ENCODE results near the gene DYNC1I1. TPM values are rescaled to one million over a fixed set of nuclear protein-coding genes. Genes with fewer than 3 reads are reported as not detected.
A peak's percentile ranks its signal among the peaks of the same experiment; 100 is the strongest.

DYNC1I1 gene
- polyA plus RNA-seq, 1 donor from 2014 or later: 28.9 TPM

- no peaks in the 10 kb centered on the region for H3K9me3 ChIP-seq (ENCODE audit: low read length)
- no peak overlapping the region for H3K4me2 ChIP-seq (ENCODE audit: low read length)
- H3K36me3 ChIP-seq (ENCODE audit: insufficient read depth, low read length): no peaks in the 10 kb centered on the region
- H3F3A ChIP-seq (ENCODE audit: insufficient read depth, low read length, poor library complexity, severe bottlenecking): no peaks in the 10 kb centered on the region
- H3K27me3 ChIP-seq (ENCODE audit: insufficient read depth, low read depth, low read length): no peaks in the 10 kb centered on the region
- no peak overlapping the region for H3K4me3 ChIP-seq (ENCODE audit: low read length)
- no peak for TF ChIP-seq REST (IDR thresholded peaks at IDR 0.05; ENCODE audit: borderline replicate concordance)
- TF ChIP-seq TAF1 (IDR thresholded peaks at IDR 0.05; ENCODE audit: low read depth): no peak
- TF ChIP-seq CTCF (IDR thresholded peaks at IDR 0.05; ENCODE audit: poor library complexity, severe bottlenecking): peak; percentile 78
- peak; percentile 92 for TF ChIP-seq SMC3 (conservative IDR thresholded peaks at IDR 0.05; ENCODE audit: poor library complexity)
- TF ChIP-seq EZH2 (IDR thresholded peaks at IDR 0.05; ENCODE audit: borderline replicate concordance, insufficient read depth, low read length, poor library complexity, severe bottlenecking): no peak
- no peak for TF ChIP-seq MXI1 (conservative IDR thresholded peaks at IDR 0.05; ENCODE audit: poor library complexity, severe bottlenecking)
- TF ChIP-seq EP300 (conservative IDR thresholded peaks at IDR 0.05; ENCODE audit: poor library complexity, severe bottlenecking): no peak
- TF ChIP-seq POLR2AphosphoS5 (IDR thresholded peaks at IDR 0.05): no peak
- TF ChIP-seq RAD21 (conservative IDR thresholded peaks at IDR 0.05): peak; percentile 84
- H3K9ac ChIP-seq (ENCODE audit: low read length): no peak overlapping the region
- no peaks in the 10 kb centered on the region for H3K79me2 ChIP-seq (replicated peaks; ENCODE audit: insufficient read depth, low read length)
- H3K9me2 ChIP-seq (ENCODE audit: insufficient read depth, low read length): no peaks in the 10 kb centered on the region
- no peak overlapping the region for H3K27ac ChIP-seq (ENCODE audit: low read length)
- H4K20me1 ChIP-seq (ENCODE audit: insufficient read depth): no peaks in the 10 kb centered on the region
- no peak overlapping the region for H2AFZ ChIP-seq (ENCODE audit: low read depth, low read length)
Observed at GRCh38 chr7:95871075-95871848, 98.9 kb downstream of the DYNC1I1 start.

- no peak for TF ChIP-seq POLR2AphosphoS5 (IDR thresholded peaks at IDR 0.05)
- no peak for TF ChIP-seq CTCF (IDR thresholded peaks at IDR 0.05; ENCODE audit: poor library complexity, severe bottlenecking)
- no peak for TF ChIP-seq EZH2 (IDR thresholded peaks at IDR 0.05; ENCODE audit: borderline replicate concordance, insufficient read depth, low read length, poor library complexity, severe bottlenecking)
- no peak for TF ChIP-seq MXI1 (conservative IDR thresholded peaks at IDR 0.05; ENCODE audit: poor library complexity, severe bottlenecking)
- no peak for TF ChIP-seq EP300 (conservative IDR thresholded peaks at IDR 0.05; ENCODE audit: poor library complexity, severe bottlenecking)
- TF ChIP-seq REST (IDR thresholded peaks at IDR 0.05; ENCODE audit: borderline replicate concordance): no peak
- TF ChIP-seq SMC3 (conservative IDR thresholded peaks at IDR 0.05; ENCODE audit: poor library complexity): no peak
- TF ChIP-seq TAF1 (IDR thresholded peaks at IDR 0.05; ENCODE audit: low read depth): no peak
- no peak for TF ChIP-seq RAD21 (conservative IDR thresholded peaks at IDR 0.05)
Observed at GRCh38 chr7:95871896-95872295, 99.5 kb downstream of the DYNC1I1 start.

More at GRCh38 chr7:95871896-95872295, 99.5 kb downstream of the DYNC1I1 start:
- Histone ChIP-seq H3K36me3 (ENCODE audit: insufficient read depth, low read length) (no peaks in the 10 kb centered on the region), H3K9ac (ENCODE audit: low read length) (no peak overlapping the region), H3K4me3 (ENCODE audit: low read length) (no peak overlapping the region), H2AFZ (ENCODE audit: low read depth, low read length) (no peak overlapping the region), H3K27me3 (ENCODE audit: insufficient read depth, low read depth, low read length) (no peaks in the 10 kb centered on the region), H4K20me1 (ENCODE audit: insufficient read depth) (no peaks in the 10 kb centered on the region), H3K79me2 (replicated peaks; ENCODE audit: insufficient read depth, low read length) (no peaks in the 10 kb centered on the region), H3K9me3 (ENCODE audit: low read length) (no peaks in the 10 kb centered on the region), H3K27ac (ENCODE audit: low read length) (no peak overlapping the region), H3K4me2 (ENCODE audit: low read length) (no peak overlapping the region), H3F3A (ENCODE audit: insufficient read depth, low read length, poor library complexity, severe bottlenecking) (no peaks in the 10 kb centered on the region), H3K9me2 (ENCODE audit: insufficient read depth, low read length) (no peaks in the 10 kb centered on the region)

All from neural cell (in vitro differentiated cells).